AG09309 (cell line): ENCODE results near the gene DGKD.

Experiments
- DNase-seq: peaks from one replicate; pipeline ENCODE4 v3.0.0-alpha.2; 2010; ENCODE audit warnings: low read depth
- H3K4me3 ChIP-seq: 2 replicates; pipeline ENCODE4 v1.5.1; 2011; ENCODE audit warnings: mild to moderate bottlenecking, low read depth, low read length, moderate library complexity; ENCODE audit not compliant: control insufficient read depth
- TF ChIP-seq, protein P1 (sequence below): IDR thresholded peaks from 2 replicates; pipeline ENCODE4 v1.5.1; 2011; ENCODE audit warnings: mild to moderate bottlenecking, low read depth, low read length, inconsistent platforms; ENCODE audit not compliant: insufficient read depth, control insufficient read depth; ENCODE audit errors: missing control alignments

The DGKD gene

GRCh38 chr2:233406865-233407264 is 52.6 kb downstream of the DGKD start:
- DNase-seq, result no peak
- no peak overlapping the region for H3K4me3 ChIP-seq
- TF ChIP-seq, protein P1, sequence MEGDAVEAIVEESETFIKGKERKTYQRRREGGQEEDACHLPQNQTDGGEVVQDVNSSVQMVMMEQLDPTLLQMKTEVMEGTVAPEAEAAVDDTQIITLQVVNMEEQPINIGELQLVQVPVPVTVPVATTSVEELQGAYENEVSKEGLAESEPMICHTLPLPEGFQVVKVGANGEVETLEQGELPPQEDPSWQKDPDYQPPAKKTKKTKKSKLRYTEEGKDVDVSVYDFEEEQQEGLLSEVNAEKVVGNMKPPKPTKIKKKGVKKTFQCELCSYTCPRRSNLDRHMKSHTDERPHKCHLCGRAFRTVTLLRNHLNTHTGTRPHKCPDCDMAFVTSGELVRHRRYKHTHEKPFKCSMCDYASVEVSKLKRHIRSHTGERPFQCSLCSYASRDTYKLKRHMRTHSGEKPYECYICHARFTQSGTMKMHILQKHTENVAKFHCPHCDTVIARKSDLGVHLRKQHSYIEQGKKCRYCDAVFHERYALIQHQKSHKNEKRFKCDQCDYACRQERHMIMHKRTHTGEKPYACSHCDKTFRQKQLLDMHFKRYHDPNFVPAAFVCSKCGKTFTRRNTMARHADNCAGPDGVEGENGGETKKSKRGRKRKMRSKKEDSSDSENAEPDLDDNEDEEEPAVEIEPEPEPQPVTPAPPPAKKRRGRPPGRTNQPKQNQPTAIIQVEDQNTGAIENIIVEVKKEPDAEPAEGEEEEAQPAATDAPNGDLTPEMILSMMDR, result no peak

GRCh38 chr2:233407771-233408181 is 53.5 kb downstream of the DGKD start:
- peak; percentile 37 for DNase-seq
- no peak overlapping the region for H3K4me3 ChIP-seq
- TF ChIP-seq, protein P1, result no peak

GRCh38 chr2:233408366-233409285 is 54.3 kb downstream of the DGKD start:
- TF ChIP-seq, protein P1, result no peak
- DNase-seq, result no peak
- H3K4me3 ChIP-seq, result no peak overlapping the region

DNA sequence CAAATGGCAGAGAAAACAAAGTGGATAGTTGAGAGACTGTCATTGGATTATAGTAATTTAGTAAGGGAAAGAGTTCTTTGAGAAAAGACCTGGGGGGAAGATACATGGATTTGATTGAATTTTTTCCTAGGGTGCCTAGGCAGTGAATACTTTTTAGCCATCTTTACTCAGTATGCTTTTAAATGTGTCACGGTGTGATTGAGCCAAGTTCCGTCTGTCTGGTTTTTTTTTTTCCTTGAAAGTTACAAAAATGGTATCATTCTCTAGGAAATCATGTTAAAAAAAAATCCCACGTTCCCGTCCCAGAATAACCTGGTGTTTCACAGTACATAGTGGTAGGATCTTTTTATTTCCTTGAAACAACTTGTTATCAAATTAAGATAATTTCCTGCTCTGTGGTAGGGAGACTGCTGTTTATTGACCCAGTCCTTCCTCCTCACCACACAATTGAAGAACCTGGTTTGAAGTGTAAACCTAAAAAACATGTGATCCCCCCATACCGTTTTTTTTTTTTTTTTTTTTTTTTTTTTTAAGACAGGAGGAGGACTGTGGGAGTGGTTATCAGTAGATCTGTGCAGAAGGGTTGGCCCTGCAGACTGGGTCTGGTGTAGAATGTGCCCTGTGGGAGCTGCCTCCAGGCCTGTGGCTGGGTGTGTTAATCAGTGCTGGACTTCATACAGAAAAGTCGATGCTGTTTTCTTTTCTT is 55.1 kb downstream of the DGKD start:
- H3K4me3 ChIP-seq, result no peak overlapping the region
- TF ChIP-seq, protein P1, result no peak
- no peak for DNase-seq

GRCh38 chr2:233410196-233410760 is 56.0 kb downstream of the DGKD start:
- no peak overlapping the region for H3K4me3 ChIP-seq
- DNase-seq, result no peak
- TF ChIP-seq, protein P1, result no peak

DNA sequence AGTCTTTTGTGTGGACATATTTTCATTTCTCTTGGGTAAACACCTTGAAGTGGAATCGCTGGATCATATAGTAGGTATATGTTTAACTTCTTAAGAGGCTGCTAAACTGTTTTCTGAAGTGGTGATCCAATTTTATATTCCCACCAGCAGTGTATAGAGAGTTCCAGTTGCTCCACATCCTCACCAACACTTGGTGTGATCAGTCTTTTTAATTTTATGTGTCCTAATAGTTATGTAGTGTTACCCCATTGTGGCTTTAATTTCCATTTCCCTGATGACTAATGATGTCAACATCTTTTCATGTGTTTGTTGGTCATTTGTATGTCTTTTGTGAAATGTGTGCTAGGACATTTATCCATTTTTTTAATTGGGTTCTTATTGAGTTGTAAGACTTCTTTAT is 56.9 kb downstream of the DGKD start:
- TF ChIP-seq, protein P1, result no peak
- DNase-seq, result no peak
- no peak overlapping the region for H3K4me3 ChIP-seq
